H9 (cell line): ENCODE data around the gene ECE2. TPM values are rescaled to one million over a fixed set of nuclear protein-coding genes. Genes with fewer than 3 reads are reported as not detected.

ENCODE experiments used
- DNase-seq: peaks from one replicate; pipeline ENCODE4 v3.0.0-alpha.2; 2017
- H2AFZ ChIP-seq: one replicate; pipeline ENCODE4 v1.6.1; 2013; ENCODE audit warnings: mild to moderate bottlenecking, low read length, control low read depth, moderate library complexity
- H2AK5ac ChIP-seq: 2 replicates; pipeline ENCODE4 v1.6.1; 2013; ENCODE audit warnings: low read length, control low read depth, mixed read lengths; ENCODE audit not compliant: insufficient read length
- H2BK120ac ChIP-seq: one replicate; pipeline ENCODE4 v1.6.1; 2013; ENCODE audit warnings: low read depth, mild to moderate bottlenecking, low read length, control low read depth, inconsistent platforms; ENCODE audit not compliant: poor library complexity, severe bottlenecking
- H2BK12ac ChIP-seq: 2 replicates; pipeline ENCODE4 v1.6.1; 2013; ENCODE audit warnings: low read length, control low read depth, mixed read lengths, low read depth; ENCODE audit not compliant: insufficient read length
- H2BK15ac ChIP-seq: 2 replicates; pipeline ENCODE4 v1.6.1; 2013; ENCODE audit warnings: low read depth, low read length, control low read depth
- H2BK20ac ChIP-seq: one replicate; pipeline ENCODE4 v1.6.1; 2013; ENCODE audit warnings: low read depth, mild to moderate bottlenecking, low read length, control low read depth, inconsistent platforms; ENCODE audit not compliant: poor library complexity, severe bottlenecking
- H2BK5ac ChIP-seq: 2 replicates; pipeline ENCODE4 v1.6.1; 2013; ENCODE audit warnings: low read length, control low read depth, mixed read lengths; ENCODE audit not compliant: insufficient read length
- H3K14ac ChIP-seq: 2 replicates; pipeline ENCODE4 v1.6.1; 2013; ENCODE audit warnings: low read length, control low read depth; ENCODE audit not compliant: insufficient read depth
- H3K18ac ChIP-seq: 2 replicates; pipeline ENCODE4 v1.6.1; 2013; ENCODE audit warnings: low read depth, mild to moderate bottlenecking, mixed read lengths, low read length, control low read depth; ENCODE audit not compliant: insufficient read length
- H3K23ac ChIP-seq: 2 replicates; pipeline ENCODE4 v1.6.1; 2013; ENCODE audit warnings: low read length, control low read depth, mixed read lengths, low read depth; ENCODE audit not compliant: insufficient read length
- H3K23me2 ChIP-seq: 2 replicates; pipeline ENCODE4 v1.6.1; 2013; ENCODE audit warnings: low read depth, mild to moderate bottlenecking, mixed read lengths, low read length, control low read depth; ENCODE audit not compliant: insufficient read length, poor library complexity, severe bottlenecking
- H3K27ac ChIP-seq: 2 replicates; pipeline ENCODE4 v1.5.1; 2013; ENCODE audit warnings: low read length, control low read depth, mixed read lengths, low read depth; ENCODE audit not compliant: insufficient read length
- H3K27me3 ChIP-seq: 2 replicates; pipeline ENCODE4 v1.6.1; 2013; ENCODE audit warnings: low read length, control low read depth, inconsistent platforms; ENCODE audit not compliant: insufficient read depth
- H3K4ac ChIP-seq: 2 replicates; pipeline ENCODE4 v1.6.1; 2013; ENCODE audit warnings: low read depth, mild to moderate bottlenecking, control low read depth, inconsistent platforms, low read length, moderate library complexity
- H3K4me1 ChIP-seq: 2 replicates; pipeline ENCODE4 v1.6.1; 2013; ENCODE audit warnings: low read length, control low read depth, inconsistent platforms; ENCODE audit not compliant: insufficient read depth
- H3K4me2 ChIP-seq: 2 replicates; pipeline ENCODE4 v1.6.1; 2013; ENCODE audit warnings: low read length, control low read depth, mixed read lengths; ENCODE audit not compliant: insufficient read length, insufficient read depth
- H3K56ac ChIP-seq: 2 replicates; pipeline ENCODE4 v1.6.1; 2013; ENCODE audit warnings: low read depth, mild to moderate bottlenecking, mixed read lengths, low read length, control low read depth; ENCODE audit not compliant: insufficient read length
- H3K79me1 ChIP-seq: 2 replicates; pipeline ENCODE4 v1.6.1; 2013; ENCODE audit warnings: low read depth, mild to moderate bottlenecking, moderate library complexity, low read length, control low read depth, inconsistent platforms; ENCODE audit not compliant: insufficient read depth, poor library complexity, severe bottlenecking
- H3K79me2 ChIP-seq: 2 replicates; pipeline ENCODE4 v1.6.1; 2013; ENCODE audit warnings: low read length, control low read depth, inconsistent platforms; ENCODE audit not compliant: insufficient read depth
- H3K9ac ChIP-seq: 2 replicates; pipeline ENCODE4 v1.6.1; 2013; ENCODE audit warnings: low read length, control low read depth, mixed read lengths; ENCODE audit not compliant: insufficient read length; ENCODE audit errors: extremely low read depth
- H3K9me3 ChIP-seq: one replicate; pipeline ENCODE4 v1.6.1; 2013; ENCODE audit warnings: low read depth, low read length, inconsistent platforms; ENCODE audit not compliant: control insufficient read depth
- H3T11ph ChIP-seq: one replicate; pipeline ENCODE4 v1.6.1; 2013; ENCODE audit warnings: mild to moderate bottlenecking, low read length, control low read depth, inconsistent platforms
- H4K20me1 ChIP-seq: one replicate; pipeline ENCODE4 v1.6.1; 2013; ENCODE audit not compliant: control insufficient read depth, insufficient read length, insufficient read depth
- H4K5ac ChIP-seq: 2 replicates; pipeline ENCODE4 v1.6.1; 2013; ENCODE audit warnings: low read depth, mild to moderate bottlenecking, mixed read lengths, low read length, control low read depth; ENCODE audit not compliant: insufficient read length
- H4K8ac ChIP-seq: replicated peaks from 2 replicates; pipeline ENCODE4 v1.6.1; 2013; ENCODE audit warnings: low read length, control low read depth, mixed read lengths, low read depth; ENCODE audit not compliant: insufficient read length
- H4K91ac ChIP-seq: 2 replicates; pipeline ENCODE4 v1.6.1; 2013; ENCODE audit warnings: low read depth, mild to moderate bottlenecking, moderate library complexity, mixed read lengths, low read length, control low read depth; ENCODE audit not compliant: insufficient read length
- H3K27ac Mint-ChIP-seq, 3 experiments: 2 replicates in 2 of 3; 3 replicates in 1 of 3; pipeline ENCODE4 v1.8.0; 2020 to 2021; ENCODE audit warnings: mixed read lengths in 3 of 3, mild to moderate bottlenecking in 1 of 3, moderate library complexity in 1 of 3
- H3K27me3 Mint-ChIP-seq: 2 replicates; pipeline ENCODE4 v1.8.0; 2021; ENCODE audit warnings: low read depth, mild to moderate bottlenecking, moderate library complexity, mixed read lengths
- H3K36me3 Mint-ChIP-seq, 3 experiments: 2 replicates in 2 of 3; 3 replicates in 1 of 3; pipeline ENCODE4 v1.8.0; 2020 to 2021; ENCODE audit warnings: low read depth in 3 of 3, mixed read lengths in 3 of 3; ENCODE audit not compliant: insufficient read depth in 1 of 3
- H3K4me1 Mint-ChIP-seq, 2 experiments: 2 replicates each; pipeline ENCODE4 v1.8.0; 2020; ENCODE audit warnings: mixed read lengths in 2 of 2
- H3K4me3 Mint-ChIP-seq, 2 experiments: 2 replicates in 1 of 2; 3 replicates in 1 of 2; pipeline ENCODE4 v1.8.0; 2020 to 2021; ENCODE audit warnings: mild to moderate bottlenecking in 2 of 2, mixed read lengths in 2 of 2, moderate library complexity in 1 of 2
- H3K9me3 Mint-ChIP-seq, 2 experiments: 2 replicates in 1 of 2; 3 replicates in 1 of 2; pipeline ENCODE4 v1.8.0; 2020; ENCODE audit warnings: mild to moderate bottlenecking in 2 of 2, mixed read lengths in 2 of 2, moderate library complexity in 1 of 2
- WGBS: extraction: QIAGEN DNeasy Blood & Tissue Kit; methylation state at CpG from one replicate; pipeline ENCODE4 v1.1.7; 2013; ENCODE audit warnings: missing lambda C conversion rate, low lambda C conversion rate, mixed read lengths; ENCODE audit not compliant: insufficient read length; ENCODE audit errors: extremely low coverage; 5-methylcytosine and 5-hydroxymethylcytosine counted together
- total RNA-seq: library from RNA; stranded (reverse); gene quantifications from 2 replicates; pipeline ENCODE4 v1.2.1, GENCODE V29; 2021
- TF ChIP-seq, protein P1 (sequence below): fragments of 200-600 bp; sonication (generic); conservative IDR thresholded peaks from 3 replicates; pipeline ENCODE4 v1.8.0; 2021; ENCODE audit warnings: antibody characterized with exemption, mild to moderate bottlenecking

ECE2 gene
- total RNA-seq, 1 experiment from 2014 or later: not detected

DNA sequence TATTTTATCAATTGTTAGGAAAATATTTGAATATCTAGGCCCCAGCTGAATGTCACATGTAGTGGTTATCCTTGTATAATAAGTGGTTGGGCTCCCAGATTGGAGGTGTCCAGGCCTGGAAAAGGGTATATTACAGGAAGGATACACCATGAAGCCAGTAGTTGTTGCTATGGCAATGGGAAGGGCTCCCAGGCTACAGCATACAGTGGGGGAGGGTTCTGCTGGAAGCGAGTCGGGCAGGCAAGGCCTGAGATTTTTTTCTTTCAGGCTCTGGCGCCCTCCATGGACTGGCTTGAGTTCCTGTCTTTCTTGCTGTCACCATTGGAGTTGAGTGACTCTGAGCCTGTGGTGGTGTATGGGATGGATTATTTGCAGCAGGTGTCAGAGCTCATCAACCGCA lies 8.9 kb downstream of the ECE2 start:
- no peak overlapping the region for H2BK120ac ChIP-seq
- DNase-seq: peak; percentile 88
- H2BK5ac ChIP-seq: no peak overlapping the region
- H3K9me3 ChIP-seq: no peaks in the 10 kb centered on the region
- no peak overlapping the region for H2AK5ac ChIP-seq
- no peak overlapping the region for H3K9ac ChIP-seq
- Mint-ChIP-seq H3K4me1 (peaks cover 0 to 5% of the 10 kb centered on the region in 2 experiments; a peak in 1 of 4 replicates), H3K4me3 (peak overlapping the region in 1 of 2 experiments; percentile 55; a peak in 2 of 5 replicates), H3K27me3 (peaks cover 12% of the 10 kb centered on the region), H3K27ac (no peak overlapping the region), H3K9me3 (no peaks in the 10 kb centered on the region), H3K36me3 (no peaks in the 10 kb centered on the region; a peak in 1 of 7 replicates)
- H4K20me1 ChIP-seq: no peaks in the 10 kb centered on the region
- TF ChIP-seq, protein P1, sequence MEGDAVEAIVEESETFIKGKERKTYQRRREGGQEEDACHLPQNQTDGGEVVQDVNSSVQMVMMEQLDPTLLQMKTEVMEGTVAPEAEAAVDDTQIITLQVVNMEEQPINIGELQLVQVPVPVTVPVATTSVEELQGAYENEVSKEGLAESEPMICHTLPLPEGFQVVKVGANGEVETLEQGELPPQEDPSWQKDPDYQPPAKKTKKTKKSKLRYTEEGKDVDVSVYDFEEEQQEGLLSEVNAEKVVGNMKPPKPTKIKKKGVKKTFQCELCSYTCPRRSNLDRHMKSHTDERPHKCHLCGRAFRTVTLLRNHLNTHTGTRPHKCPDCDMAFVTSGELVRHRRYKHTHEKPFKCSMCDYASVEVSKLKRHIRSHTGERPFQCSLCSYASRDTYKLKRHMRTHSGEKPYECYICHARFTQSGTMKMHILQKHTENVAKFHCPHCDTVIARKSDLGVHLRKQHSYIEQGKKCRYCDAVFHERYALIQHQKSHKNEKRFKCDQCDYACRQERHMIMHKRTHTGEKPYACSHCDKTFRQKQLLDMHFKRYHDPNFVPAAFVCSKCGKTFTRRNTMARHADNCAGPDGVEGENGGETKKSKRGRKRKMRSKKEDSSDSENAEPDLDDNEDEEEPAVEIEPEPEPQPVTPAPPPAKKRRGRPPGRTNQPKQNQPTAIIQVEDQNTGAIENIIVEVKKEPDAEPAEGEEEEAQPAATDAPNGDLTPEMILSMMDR: peak; percentile 75
- no peaks in the 10 kb centered on the region for H3K23me2 ChIP-seq
- H3K18ac ChIP-seq: no peak overlapping the region
- no peak overlapping the region for H3K56ac ChIP-seq
- H3K79me2 ChIP-seq: no peaks in the 10 kb centered on the region
- WGBS: no CpG with 5 or more reads among the region's 4 CpGs
- no peak overlapping the region for H3K14ac ChIP-seq
- H3K4me2 ChIP-seq: no peak overlapping the region
- no peak overlapping the region for H4K91ac ChIP-seq
- H3T11ph ChIP-seq: no peak overlapping the region
- H3K4ac ChIP-seq: no peak overlapping the region
- no peak overlapping the region for H3K27ac ChIP-seq
- no peak overlapping the region for H2BK20ac ChIP-seq
- H3K23ac ChIP-seq: no peak overlapping the region
- no peak overlapping the region for H4K8ac ChIP-seq
- H2BK12ac ChIP-seq: no peak overlapping the region
- H2AFZ ChIP-seq: no peak overlapping the region
- no peaks in the 10 kb centered on the region for H3K79me1 ChIP-seq
- H4K5ac ChIP-seq: no peak overlapping the region
- H3K27me3 ChIP-seq: no peaks in the 10 kb centered on the region
- no peaks in the 10 kb centered on the region for H3K4me1 ChIP-seq
- H2BK15ac ChIP-seq: no peak overlapping the region
